Trophoblast cell (in vitro differentiated cells and primary cell): ENCODE measurements around the gene PTPN22.
A peak's percentile ranks its signal among the peaks of the same experiment; 100 is the strongest.

Source experiments
- DNase-seq, 2 donors: peaks; one replicate each; pipeline ENCODE4 v3.0.0-alpha.2; 2016
- H2AFZ ChIP-seq: 2 replicates; pipeline ENCODE4 v1.6.1; 2013; ENCODE audit warnings: low read length, moderate library complexity, mild to moderate bottlenecking; ENCODE audit not compliant: insufficient read depth, poor library complexity
- H2AK5ac ChIP-seq: 2 replicates; pipeline ENCODE4 v1.6.1; 2013; ENCODE audit warnings: mild to moderate bottlenecking, low read length
- H2BK120ac ChIP-seq: 2 replicates; pipeline ENCODE4 v1.6.1; 2013; ENCODE audit warnings: low read length, mild to moderate bottlenecking, moderate library complexity; ENCODE audit not compliant: insufficient read depth, poor library complexity
- H2BK12ac ChIP-seq: 2 replicates; pipeline ENCODE4 v1.6.1; 2013; ENCODE audit warnings: mild to moderate bottlenecking, low read length, moderate library complexity
- H2BK5ac ChIP-seq: 2 replicates; pipeline ENCODE4 v1.6.1; 2013; ENCODE audit warnings: low read length, low read depth, moderate library complexity, mild to moderate bottlenecking; ENCODE audit not compliant: poor library complexity
- H3K14ac ChIP-seq: 2 replicates; pipeline ENCODE4 v1.6.1; 2013; ENCODE audit warnings: mild to moderate bottlenecking, low read length
- H3K18ac ChIP-seq: 2 replicates; pipeline ENCODE4 v1.6.1; 2013; ENCODE audit warnings: mild to moderate bottlenecking, low read length
- H3K23ac ChIP-seq: 2 replicates; pipeline ENCODE4 v1.6.1; 2013; ENCODE audit warnings: low read length
- H3K27ac ChIP-seq: 2 replicates; pipeline ENCODE4 v1.5.1; 2013; ENCODE audit warnings: low read depth, mild to moderate bottlenecking, inconsistent platforms, low read length, moderate library complexity
- H3K27me3 ChIP-seq: 2 replicates; pipeline ENCODE4 v1.6.1; 2013; ENCODE audit warnings: inconsistent platforms, mild to moderate bottlenecking, low read length, moderate library complexity; ENCODE audit not compliant: insufficient read depth
- H3K36me3 ChIP-seq, 2 experiments: 1 replicate in 1 of 2; 2 replicates in 1 of 2; pipeline ENCODE4 v1.6.1; 2013; ENCODE audit warnings: low read length in 2 of 2, mild to moderate bottlenecking in 2 of 2, moderate library complexity in 1 of 2; ENCODE audit not compliant: insufficient read depth in 2 of 2, control insufficient read depth in 1 of 2
- H3K4ac ChIP-seq: 2 replicates; pipeline ENCODE4 v1.6.1; 2013; ENCODE audit warnings: low read depth, mild to moderate bottlenecking, low read length, moderate library complexity
- H3K4me1 ChIP-seq, 2 experiments: 1 replicate in 1 of 2; 2 replicates in 1 of 2; pipeline ENCODE4 v1.6.1; 2013; ENCODE audit warnings: low read length in 2 of 2, mild to moderate bottlenecking in 2 of 2, moderate library complexity in 1 of 2; ENCODE audit not compliant: insufficient read depth in 2 of 2, control insufficient read depth in 1 of 2
- H3K4me2 ChIP-seq: 2 replicates; pipeline ENCODE4 v1.6.1; 2013; ENCODE audit warnings: inconsistent platforms, mild to moderate bottlenecking, low read length, moderate library complexity
- H3K4me3 ChIP-seq: 2 replicates; pipeline ENCODE4 v1.5.1; 2013; ENCODE audit warnings: mild to moderate bottlenecking, low read depth, low read length, inconsistent platforms
- H3K79me1 ChIP-seq: one replicate; pipeline ENCODE4 v1.6.1; 2013; ENCODE audit warnings: low read length
- H3K79me2 ChIP-seq: 2 replicates; pipeline ENCODE4 v1.6.1; 2013; ENCODE audit warnings: low read length, mild to moderate bottlenecking; ENCODE audit not compliant: control insufficient read depth, insufficient read depth, poor library complexity
- H3K9ac ChIP-seq: 2 replicates; pipeline ENCODE4 v1.6.1; 2013; ENCODE audit warnings: mild to moderate bottlenecking, low read length
- H3K9me3 ChIP-seq: 2 replicates; pipeline ENCODE4 v1.6.1; 2013; ENCODE audit warnings: low read depth, mild to moderate bottlenecking, control low read depth, inconsistent platforms, low read length; ENCODE audit not compliant: insufficient read depth
- H4K12ac ChIP-seq: 2 replicates; pipeline ENCODE4 v1.6.1; 2013; ENCODE audit warnings: low read depth, mild to moderate bottlenecking, low read length, moderate library complexity
- H4K8ac ChIP-seq: 2 replicates; pipeline ENCODE4 v1.6.1; 2013; ENCODE audit warnings: low read depth, mild to moderate bottlenecking, low read length, moderate library complexity
- H4K91ac ChIP-seq: one replicate; pipeline ENCODE4 v1.6.1; 2013; ENCODE audit warnings: low read depth, mild to moderate bottlenecking, low read length, moderate library complexity
- WGBS: extraction: QIAGEN DNeasy Blood & Tissue Kit; methylation state at CpG from one replicate; pipeline ENCODE4 v1.1.7; 2013; ENCODE audit warnings: missing lambda C conversion rate; ENCODE audit not compliant: insufficient read length, insufficient coverage; ENCODE audit errors: extremely low coverage; 5-methylcytosine and 5-hydroxymethylcytosine counted together

The PTPN22 gene

GRCh38 chr1:113834716-113835115 is 36.8 kb downstream of the PTPN22 start:
- H2BK12ac ChIP-seq = no peak overlapping the region
- H4K91ac ChIP-seq = no peak overlapping the region
- no peak overlapping the region for H3K9ac ChIP-seq

GRCh38 chr1:113830039-113830438 is 41.5 kb downstream of the PTPN22 start:
- no peak overlapping the region for H2AFZ ChIP-seq
- peak in 1 of 2 donors; percentile 53 for DNase-seq
- no peak overlapping the region for H3K27ac ChIP-seq
- H4K12ac ChIP-seq = no peak overlapping the region
- H4K91ac ChIP-seq = no peak overlapping the region
- H2AK5ac ChIP-seq = no peak overlapping the region
- H4K8ac ChIP-seq = no peak overlapping the region
- no peaks in the 10 kb centered on the region for H3K36me3 ChIP-seq
- H3K9ac ChIP-seq = no peak overlapping the region
- WGBS = no CpG with 5 or more reads among the region's 3 CpGs
- H3K4me3 ChIP-seq = no peak overlapping the region
- no peak overlapping the region for H3K4ac ChIP-seq
- no peak overlapping the region for H3K4me2 ChIP-seq
- no peaks in the 10 kb centered on the region for H3K9me3 ChIP-seq
- no peak overlapping the region for H3K23ac ChIP-seq
- no peak overlapping the region for H3K14ac ChIP-seq
- H2BK12ac ChIP-seq = no peak overlapping the region
- H2BK120ac ChIP-seq = no peak overlapping the region
- H3K27me3 ChIP-seq = no peaks in the 10 kb centered on the region
- H3K4me1 ChIP-seq = no peaks in the 10 kb centered on the region
- H3K79me1 ChIP-seq = no peaks in the 10 kb centered on the region
- no peak overlapping the region for H3K18ac ChIP-seq
- no peaks in the 10 kb centered on the region for H3K79me2 ChIP-seq
- no peak overlapping the region for H2BK5ac ChIP-seq

More at GRCh38 chr1:113834716-113835115, 36.8 kb downstream of the PTPN22 start:
- Histone ChIP-seq H3K4me2 (no peak overlapping the region), H2AFZ (no peak overlapping the region), H3K9me3 (no peaks in the 10 kb centered on the region), H4K8ac (no peak overlapping the region), H4K12ac (no peak overlapping the region), H2AK5ac (no peak overlapping the region), H3K4ac (no peak overlapping the region), H3K14ac (no peak overlapping the region), H3K36me3 (no peaks in the 10 kb centered on the region), H3K79me1 (no peaks in the 10 kb centered on the region), H3K27me3 (no peaks in the 10 kb centered on the region), H2BK5ac (no peak overlapping the region), H3K4me3 (no peak overlapping the region), H3K23ac (no peak overlapping the region), H2BK120ac (no peak overlapping the region), H3K27ac (no peak overlapping the region), H3K79me2 (no peaks in the 10 kb centered on the region), H3K4me1 (no peaks in the 10 kb centered on the region), H3K18ac (no peak overlapping the region)
- DNase-seq = no peak
- no CpG with 5 or more reads among the region's 2 CpGs for whole genome bisulfite sequencing

- no peak overlapping the region for H4K8ac ChIP-seq
- H3K9me3 ChIP-seq = no peaks in the 10 kb centered on the region
- H2AK5ac ChIP-seq = no peak overlapping the region
- no peak overlapping the region for H3K27ac ChIP-seq
- H3K9ac ChIP-seq = no peak overlapping the region
- H2BK12ac ChIP-seq = no peak overlapping the region
- no peak overlapping the region for H2BK120ac ChIP-seq
- H3K4me3 ChIP-seq = no peak overlapping the region
- H3K36me3 ChIP-seq = no peaks in the 10 kb centered on the region
- H3K14ac ChIP-seq = no peak overlapping the region
- H2AFZ ChIP-seq = no peak overlapping the region
- H3K4ac ChIP-seq = no peak overlapping the region
- H2BK5ac ChIP-seq = no peak overlapping the region
- WGBS = no CpG with 5 or more reads among the region's 1 CpG
- no peak overlapping the region for H4K91ac ChIP-seq
- no peak overlapping the region for H4K12ac ChIP-seq
- no peak overlapping the region for H3K18ac ChIP-seq
- H3K4me2 ChIP-seq = no peak overlapping the region
- no peaks in the 10 kb centered on the region for H3K79me2 ChIP-seq
- no peaks in the 10 kb centered on the region for H3K27me3 ChIP-seq
- no peak for DNase-seq
- no peaks in the 10 kb centered on the region for H3K79me1 ChIP-seq
- H3K4me1 ChIP-seq = no peaks in the 10 kb centered on the region
- no peak overlapping the region for H3K23ac ChIP-seq
Measured at GRCh38 chr1:113821916-113822315, 49.6 kb downstream of the PTPN22 start.

GRCh38 chr1:113818578-113818977 is 52.9 kb downstream of the PTPN22 start:
- no peak overlapping the region for H3K4ac ChIP-seq
- no peak overlapping the region for H3K23ac ChIP-seq
- H3K79me1 ChIP-seq = no peaks in the 10 kb centered on the region
- no peak overlapping the region for H3K9ac ChIP-seq
- no peaks in the 10 kb centered on the region for H3K36me3 ChIP-seq
- no peak overlapping the region for H3K18ac ChIP-seq
- H3K79me2 ChIP-seq = no peaks in the 10 kb centered on the region
- no peaks in the 10 kb centered on the region for H3K9me3 ChIP-seq
- H4K91ac ChIP-seq = no peak overlapping the region
- no peak overlapping the region for H2BK12ac ChIP-seq
- H3K14ac ChIP-seq = no peak overlapping the region
- no peak overlapping the region for H3K4me3 ChIP-seq
- no peak for DNase-seq
- no peak overlapping the region for H3K4me2 ChIP-seq
- H3K27ac ChIP-seq = no peak overlapping the region
- no peak overlapping the region for H2AFZ ChIP-seq
- H2BK5ac ChIP-seq = no peak overlapping the region
- no peak overlapping the region for H4K12ac ChIP-seq
- H4K8ac ChIP-seq = no peak overlapping the region
- no CpG with 5 or more reads among the region's 2 CpGs for whole genome bisulfite sequencing
- H3K27me3 ChIP-seq = no peaks in the 10 kb centered on the region
- H2BK120ac ChIP-seq = no peak overlapping the region
- H3K4me1 ChIP-seq = no peaks in the 10 kb centered on the region
- H2AK5ac ChIP-seq = no peak overlapping the region
